Small intestine (tissue), 4 donors: ENCODE results near the gene SOX18. TPM values are rescaled to one million over a fixed set of nuclear protein-coding genes. Genes with fewer than 3 reads are reported as not detected.

Experiments used
- polyA plus RNA-seq, 4 donors: library from polyadenylated mRNA; stranded (reverse) in 3 of 4; unstranded in 1 of 4; fragments of 200-250 nt in 3 of 4; fragments of 120-200 nt in 1 of 4; gene quantifications; one replicate each; pipeline versions ENCODE4 v1.2.1 to v1.2.3, GENCODE V29; 2013
- donor health status: healthy with polysubstance abuse.
- donor health status: Bipolar disorder and iron deficiency.
- donor health status: healthy.

The SOX18 gene
- polyA plus RNA-seq, 4 donors, result 0.67 to 26.8 (median 2.9) TPM

Other genes starting within 250 kb of the SOX18 start
- gene ZBTB46, start 218.4 kb downstream of the SOX18 start, polyA plus RNA-seq, result 1 to 10 TPM in 3 of 4 donors, not detected in 1; 1.1 to 3.1 (median 2.6) TPM
- under 1 TPM in 2 of 4 donors, not detected in 2; 0.34 to 0.67 TPM for gene ABHD16B, start 188.1 kb downstream of the SOX18 start, polyA plus RNA-seq
- 10 to 100 TPM; 65.6 to 87.7 (median 70.0) TPM for gene TPD52L2, start 184.4 kb downstream of the SOX18 start, polyA plus RNA-seq
- gene DNAJC5, start 154.5 kb downstream of the SOX18 start, polyA plus RNA-seq, result 10 to 100 TPM; 20.6 to 52.3 (median 40.3) TPM
- 100 to 1,000 TPM in 1 of 4 donors, 10 to 100 TPM in 3; 47.1 to 131 (median 64.9) TPM for gene UCKL1, start 93.2 kb downstream of the SOX18 start, polyA plus RNA-seq
- 1 to 10 TPM; 2.5 to 5.0 (median 3.6) TPM for gene ZNF512B, start 79.7 kb downstream of the SOX18 start, polyA plus RNA-seq
- 1 to 10 TPM; 3.6 to 7.3 (median 5.2) TPM for gene SAMD10, start 70.0 kb downstream of the SOX18 start, polyA plus RNA-seq
- 10 to 100 TPM; 35.3 to 61.2 (median 48.1) TPM for gene PRPF6, start 68.5 kb downstream of the SOX18 start, polyA plus RNA-seq
- 1 to 10 TPM in 3 of 4 donors, under 1 TPM in 1; 0.91 to 2.4 (median 1.6) TPM for gene C20orf204, start 13.5 kb downstream of the SOX18 start, polyA plus RNA-seq
- 10 to 100 TPM in 2 of 4 donors, 1 to 10 TPM in 2; 7.8 to 28.5 (median 12.6) TPM for gene TCEA2, start 13.6 kb upstream of the SOX18 start, polyA plus RNA-seq
- 10 to 100 TPM in 1 of 4 donors, 1 to 10 TPM in 3; 1.8 to 10.8 (median 6.2) TPM for gene RGS19, start 29.9 kb upstream of the SOX18 start, polyA plus RNA-seq
- under 1 TPM in 2 of 4 donors, not detected in 2; 0.30 to 0.61 TPM for gene OPRL1, start 30.4 kb upstream of the SOX18 start, polyA plus RNA-seq
- gene LKAAEAR1, start 34.8 kb upstream of the SOX18 start, polyA plus RNA-seq, result under 1 TPM in 1 of 4 donors, not detected in 3; 0.09 TPM
- not detected for gene NPBWR2, start 57.9 kb upstream of the SOX18 start, polyA plus RNA-seq
- gene MYT1, start 114.8 kb upstream of the SOX18 start, polyA plus RNA-seq, result under 1 TPM in 2 of 4 donors, not detected in 2; 0.63 to 0.77 TPM
- 10 to 100 TPM; 15.7 to 80.0 (median 21.1) TPM for gene PCMTD2, start 206.1 kb upstream of the SOX18 start, polyA plus RNA-seq